RPMI8226 (cell line): ENCODE measurements around the gene TRIM40.

ENCODE experiments used
- DNase-seq: peaks from one replicate; pipeline ENCODE4 v3.0.0-alpha.2; 2015

TRIM40 gene

DNA sequence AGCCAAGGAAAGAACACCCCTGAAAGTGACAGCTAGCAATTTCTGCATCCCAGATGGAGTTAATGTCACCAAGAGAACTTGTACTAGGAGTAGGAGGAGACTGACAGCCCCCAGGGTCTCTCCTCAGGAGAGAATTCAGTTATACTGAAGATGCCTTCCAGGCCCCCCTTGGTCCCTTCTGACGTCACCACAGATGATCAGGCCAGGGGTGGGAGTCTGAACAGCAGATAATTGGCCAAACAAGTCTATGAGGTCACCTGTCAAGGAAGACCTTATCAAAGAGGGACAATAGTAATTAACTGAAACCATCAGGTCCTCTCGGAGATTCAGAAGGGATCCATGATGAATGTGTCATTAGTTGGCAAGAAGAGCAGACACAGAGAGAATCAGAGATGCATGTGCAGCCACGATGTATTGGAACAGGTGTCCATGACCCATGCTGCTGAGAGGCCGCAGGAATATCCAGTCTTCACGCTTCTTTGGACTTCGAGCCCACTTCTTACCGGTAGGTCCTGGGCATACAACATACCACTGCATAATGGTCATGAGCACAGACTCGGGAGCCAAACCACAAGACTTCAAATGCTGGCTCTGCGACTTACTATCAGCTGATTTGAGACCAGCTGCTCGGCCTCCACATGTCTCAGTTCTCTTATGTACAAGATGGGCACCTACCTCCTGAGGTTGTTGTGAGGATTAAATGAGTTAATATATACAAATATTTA lies 14.9 kb downstream of the TRIM40 start:
- no peak for DNase-seq

DNA sequence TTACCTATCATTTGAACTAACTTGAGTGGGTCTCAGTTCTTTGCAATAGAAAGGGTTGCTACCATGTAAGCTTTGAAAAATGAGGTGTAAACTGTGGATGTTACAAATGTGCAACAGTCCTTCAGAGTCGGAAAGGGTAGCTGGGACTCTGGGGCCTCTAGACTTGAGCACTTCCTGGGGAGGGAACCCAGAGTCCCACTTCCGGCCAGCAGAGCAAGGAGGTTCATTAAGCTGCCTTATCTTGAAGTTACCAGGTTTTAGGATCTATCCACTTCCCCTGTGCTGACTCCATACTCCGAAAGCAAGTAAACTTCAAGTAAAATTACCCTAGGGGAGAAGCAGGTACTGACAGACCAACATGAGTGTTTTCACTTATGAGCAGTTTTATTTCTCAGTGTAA lies 15.6 kb downstream of the TRIM40 start:
- no peak for DNase-seq

DNA sequence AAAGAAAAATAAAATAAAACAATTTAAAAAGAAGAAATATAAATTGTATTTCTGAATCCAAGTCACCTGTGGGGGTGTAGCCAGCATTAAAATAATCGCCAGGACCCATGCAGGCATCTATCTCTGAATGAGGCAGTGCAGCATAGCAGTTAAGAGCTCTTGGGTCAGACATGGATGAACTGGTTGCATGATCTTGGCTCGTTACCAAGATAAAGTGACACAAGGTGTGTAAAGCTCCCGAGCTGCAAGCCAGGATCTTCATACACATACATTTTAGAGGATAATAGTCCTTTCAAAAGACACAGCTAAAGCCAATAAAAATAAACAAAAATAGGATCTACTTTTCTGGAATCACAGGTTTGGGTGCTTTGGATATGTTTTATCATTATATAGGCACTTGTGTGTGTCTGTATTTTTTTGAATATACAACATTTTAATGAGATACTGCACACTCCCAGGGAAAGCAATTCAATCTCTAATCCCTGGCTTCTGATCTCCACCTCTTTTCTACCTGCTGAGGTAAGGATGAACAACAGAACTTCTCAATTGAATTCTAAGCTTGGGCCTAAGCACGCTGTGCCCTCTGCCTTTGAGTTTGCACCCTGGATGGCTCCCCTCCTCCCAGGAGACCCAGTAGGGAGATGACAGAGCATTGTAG lies 16.2 kb downstream of the TRIM40 start:
- DNase-seq = no peak

DNA sequence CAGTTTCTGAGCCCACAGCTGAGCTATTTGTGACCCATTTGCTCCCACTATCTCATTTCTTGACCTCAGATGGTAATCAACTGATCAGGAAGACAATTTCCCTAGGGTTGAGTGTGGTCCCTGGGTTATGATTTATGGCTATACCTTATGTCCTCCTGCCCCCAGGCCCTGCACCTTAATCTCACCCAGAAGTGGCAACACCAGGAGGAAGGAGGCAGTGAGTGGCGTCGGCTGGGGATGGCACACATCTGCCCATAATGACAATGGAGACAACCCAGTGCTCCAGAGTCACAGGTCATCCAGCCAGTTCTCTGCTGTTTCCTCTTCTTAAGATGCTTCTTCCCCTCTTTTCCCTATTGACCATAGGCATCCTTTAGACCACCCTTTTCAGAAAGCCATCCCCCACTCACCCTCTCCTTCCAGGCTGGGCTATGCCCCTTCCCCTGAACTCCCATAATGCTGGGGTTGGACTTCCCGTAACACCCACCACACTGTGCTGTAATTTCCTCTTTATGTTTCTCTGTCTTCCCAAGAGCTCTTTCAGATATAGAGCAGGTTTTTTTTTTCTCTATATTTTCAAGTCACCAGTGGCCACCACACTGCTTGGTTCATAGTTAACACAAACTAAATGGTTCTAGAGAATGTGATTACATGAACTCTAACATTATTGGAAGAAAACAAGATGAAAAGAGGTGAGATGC lies 17.1 kb downstream of the TRIM40 start:
- DNase-seq = no peak

DNA sequence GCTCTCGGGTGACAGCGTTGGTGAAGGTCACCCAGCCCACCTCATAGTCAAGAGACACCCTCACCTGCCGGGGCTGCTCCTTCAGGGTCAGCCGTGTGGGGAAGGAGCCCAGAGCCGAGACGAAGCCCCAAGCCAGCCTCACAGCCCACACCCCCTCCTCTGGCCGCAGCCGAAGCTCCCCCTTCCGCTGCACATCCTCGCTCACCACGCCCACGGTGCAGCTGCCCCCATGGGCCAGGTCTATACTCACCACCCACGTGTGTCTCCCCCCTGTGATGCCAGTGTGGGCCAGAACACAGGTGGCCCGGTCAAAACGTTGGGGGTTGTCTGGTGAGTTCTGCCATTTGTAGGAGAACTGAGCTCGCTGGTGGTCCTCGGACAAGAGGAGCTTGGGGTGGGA lies 18.1 kb downstream of the TRIM40 start:
- DNase-seq = no peak

DNA sequence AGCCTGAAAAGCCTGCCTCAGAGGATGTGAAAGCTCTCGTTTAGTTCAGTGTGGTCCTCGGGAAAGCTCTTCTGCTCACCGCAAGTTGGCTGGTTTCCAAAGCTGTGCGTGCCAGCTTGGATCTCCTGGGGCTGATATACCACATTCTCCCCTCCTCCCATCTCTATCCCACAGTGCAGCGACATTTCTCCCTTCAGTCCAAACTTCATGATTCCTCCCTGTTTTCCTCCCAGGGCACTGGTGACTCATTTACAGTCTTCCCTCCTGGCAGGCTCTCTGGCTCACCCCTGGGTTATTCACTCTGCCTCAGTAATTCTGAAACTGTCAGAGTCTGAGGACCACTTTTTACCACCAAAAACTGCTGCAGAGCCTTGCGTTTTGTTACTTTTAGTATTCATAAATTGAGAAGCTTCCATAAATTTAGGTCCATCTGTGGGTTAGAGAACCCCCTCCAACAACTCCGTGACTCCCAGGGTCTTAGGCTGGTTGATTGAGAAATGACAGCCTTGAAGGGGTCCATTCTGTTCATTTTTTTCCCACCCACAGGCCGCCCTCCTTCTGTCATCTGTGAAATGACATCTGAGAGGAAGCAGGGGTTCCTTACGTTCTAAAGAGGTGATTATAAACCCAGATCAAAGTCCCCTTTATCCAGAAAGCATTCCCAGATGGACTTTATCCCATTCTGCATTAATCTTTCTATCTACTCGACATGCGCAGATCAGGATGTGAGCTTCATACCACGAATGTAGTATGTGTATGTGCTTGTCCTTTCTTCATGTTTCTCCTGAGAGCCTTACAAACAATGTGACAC lies 19.0 kb downstream of the TRIM40 start:
- DNase-seq = peak; percentile 71

DNA sequence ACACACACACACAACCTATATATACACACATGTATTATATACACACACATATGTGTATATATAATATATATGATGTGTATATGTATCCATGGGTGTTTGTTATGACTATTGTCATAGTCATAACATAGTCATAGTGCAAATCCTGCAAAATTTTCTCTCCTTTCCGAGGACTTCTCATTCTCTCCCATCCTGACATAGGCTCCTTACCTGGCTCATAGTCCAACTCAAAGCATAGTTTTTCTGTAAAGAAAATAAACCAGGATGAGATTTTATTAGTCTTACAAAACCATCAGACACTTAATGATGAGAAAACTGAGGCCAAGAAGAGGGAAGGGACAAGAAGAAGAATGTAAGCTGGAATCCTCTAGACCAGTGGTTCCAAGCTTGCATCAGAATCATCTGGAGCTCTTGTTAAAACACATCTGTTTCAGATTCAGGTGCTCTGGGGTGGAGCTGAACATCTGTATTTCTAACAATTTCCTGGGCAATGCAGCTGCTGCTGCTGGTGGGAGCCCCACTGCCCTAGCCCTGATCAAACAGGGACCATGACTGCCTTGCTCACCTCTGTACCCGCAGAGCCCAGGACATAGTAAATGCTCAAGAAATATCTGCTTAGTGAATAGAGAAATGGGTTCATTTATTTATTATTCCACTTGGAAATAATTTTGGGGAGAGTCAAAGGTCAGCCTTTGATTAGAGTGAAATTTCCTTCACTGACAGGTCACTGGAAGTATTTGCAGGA lies 19.8 kb downstream of the TRIM40 start:
- DNase-seq = no peak

DNA sequence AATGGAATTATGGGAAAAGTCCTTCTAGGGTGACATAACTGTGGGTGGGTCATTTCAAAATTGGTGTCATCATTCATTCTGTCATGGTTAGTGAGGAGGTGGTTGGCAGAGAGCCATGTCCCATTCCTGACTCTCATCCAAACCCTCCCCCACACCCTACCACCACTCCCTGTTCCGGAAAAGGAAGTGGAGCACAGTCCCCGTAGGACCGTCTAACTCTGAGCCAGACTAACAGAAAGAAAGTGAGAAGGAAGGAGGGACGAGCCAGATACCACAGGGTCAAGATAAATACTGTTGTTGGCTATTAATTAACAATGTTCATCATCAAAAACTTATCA lies 20.3 kb downstream of the TRIM40 start:
- DNase-seq = no peak

DNA sequence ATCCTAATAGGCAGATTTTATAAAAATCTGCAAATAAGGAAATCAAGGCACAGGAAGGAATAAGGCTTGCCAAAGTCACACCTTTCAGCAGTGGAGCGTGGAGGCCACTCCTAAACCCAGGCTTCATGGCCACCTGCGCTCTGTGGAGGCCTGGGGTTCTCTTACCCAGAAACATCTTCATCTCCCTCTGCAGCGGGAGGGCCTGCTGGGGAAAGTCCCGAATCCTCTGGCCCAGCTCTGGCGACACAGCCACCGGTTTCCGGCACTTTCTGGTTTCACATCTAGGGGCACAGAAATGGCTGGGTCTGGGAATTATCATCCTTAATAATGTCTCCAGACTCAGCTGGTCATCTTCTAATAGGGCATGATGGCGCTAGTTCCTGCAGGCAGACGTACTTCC lies 20.8 kb downstream of the TRIM40 start:
- peak; percentile 41 for DNase-seq

DNA sequence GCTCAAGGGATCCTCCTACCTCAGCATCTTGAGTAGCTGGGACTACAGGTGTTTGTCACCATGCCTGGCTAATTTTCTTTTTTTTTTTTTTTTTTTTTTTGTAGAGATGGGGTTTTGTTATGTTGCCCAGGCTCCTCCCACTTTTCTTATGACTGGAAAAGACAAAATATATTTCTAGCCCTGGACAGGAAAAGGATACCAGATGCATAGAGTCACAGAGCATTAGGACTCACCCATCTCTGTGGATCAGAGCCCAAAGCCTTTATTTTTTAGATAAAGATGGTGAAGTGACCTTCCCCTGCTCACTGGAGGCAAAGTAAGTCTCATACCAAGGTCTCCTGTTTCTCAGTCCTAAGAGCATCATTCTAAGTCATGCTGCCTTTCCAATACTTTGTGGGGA lies 21.6 kb downstream of the TRIM40 start:
- DNase-seq = no peak

DNA sequence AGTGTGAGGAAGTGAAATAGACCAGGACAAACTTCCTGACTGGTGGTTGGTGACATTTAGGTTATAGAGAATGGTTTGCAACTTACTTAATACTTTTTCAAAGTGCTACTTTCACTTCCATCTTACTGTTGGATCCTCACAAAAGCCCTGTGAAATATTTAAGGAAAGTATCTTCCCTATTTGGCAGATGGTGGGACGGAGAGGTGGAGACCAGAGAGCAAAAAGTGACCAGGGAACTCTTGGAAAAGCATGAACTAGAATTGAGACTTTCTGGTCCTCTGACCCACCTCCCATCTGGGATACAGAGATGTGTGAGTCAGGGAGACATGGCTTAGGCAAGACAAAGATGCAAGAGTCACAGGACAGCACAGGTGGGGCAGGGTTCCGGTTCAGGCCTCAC lies 22.1 kb downstream of the TRIM40 start:
- no peak for DNase-seq

DNA sequence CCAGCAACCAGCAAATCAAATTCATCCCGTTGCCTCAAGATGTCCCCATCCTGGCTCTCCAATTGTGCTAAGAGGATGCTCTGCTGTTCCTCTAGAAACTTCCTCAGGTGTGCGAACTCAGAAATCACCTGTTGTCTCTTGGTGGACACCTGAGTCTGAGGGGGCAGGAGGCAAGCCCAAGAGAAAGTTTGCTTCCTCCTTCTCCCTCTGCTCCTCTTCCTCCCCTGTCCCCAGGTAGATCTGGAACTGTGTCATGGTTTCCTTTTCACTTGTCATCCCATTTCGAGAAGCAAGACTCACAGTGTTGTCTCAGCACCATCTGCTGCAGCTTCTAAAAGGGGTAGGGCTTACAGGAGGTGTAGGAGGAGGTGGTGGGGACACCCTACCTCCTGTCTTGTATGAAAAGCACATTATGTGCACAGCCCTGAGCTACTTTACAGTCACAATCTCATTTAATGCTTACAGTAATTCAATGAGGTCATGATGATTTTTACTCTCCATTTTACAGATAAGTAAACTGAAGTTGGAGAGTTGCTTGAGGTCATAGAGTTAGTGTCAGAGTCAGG lies 22.6 kb downstream of the TRIM40 start:
- DNase-seq = no peak

DNA sequence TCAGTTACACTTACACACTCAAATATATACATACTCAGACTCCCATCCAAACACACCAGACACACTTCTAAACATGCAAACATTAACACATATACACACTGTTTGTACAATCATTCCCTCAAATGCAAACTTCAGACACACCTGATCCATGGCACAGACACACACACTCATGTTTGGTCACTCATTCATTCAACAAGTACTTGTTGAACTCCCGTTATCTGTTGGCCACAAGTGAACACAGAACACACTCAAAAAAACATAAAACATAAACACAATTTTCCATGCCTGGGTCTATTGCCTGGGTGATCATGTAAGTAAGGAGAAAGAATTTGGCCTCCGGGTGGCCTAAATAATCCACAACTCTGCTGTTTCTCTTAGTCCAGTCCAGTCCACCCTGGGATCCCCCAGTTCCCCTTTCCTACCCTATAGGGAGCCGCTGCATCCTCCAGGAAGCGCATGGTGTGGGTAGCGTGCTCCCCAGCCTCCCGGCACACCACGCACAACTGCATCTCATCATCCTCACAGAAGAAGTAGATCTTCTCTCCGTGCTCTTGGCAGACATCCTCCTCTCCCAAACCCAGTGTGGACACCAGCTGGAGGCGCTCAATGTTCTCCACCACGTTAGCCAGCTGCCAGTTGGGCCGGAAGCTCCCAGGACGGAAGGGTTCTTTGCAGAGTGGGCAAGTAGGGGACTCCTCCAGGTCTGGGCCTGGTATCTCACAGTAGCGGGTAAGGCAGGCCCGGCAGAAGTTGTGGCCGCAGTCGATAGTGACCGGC lies 24.3 kb downstream of the TRIM40 start:
- DNase-seq = no peak

DNA sequence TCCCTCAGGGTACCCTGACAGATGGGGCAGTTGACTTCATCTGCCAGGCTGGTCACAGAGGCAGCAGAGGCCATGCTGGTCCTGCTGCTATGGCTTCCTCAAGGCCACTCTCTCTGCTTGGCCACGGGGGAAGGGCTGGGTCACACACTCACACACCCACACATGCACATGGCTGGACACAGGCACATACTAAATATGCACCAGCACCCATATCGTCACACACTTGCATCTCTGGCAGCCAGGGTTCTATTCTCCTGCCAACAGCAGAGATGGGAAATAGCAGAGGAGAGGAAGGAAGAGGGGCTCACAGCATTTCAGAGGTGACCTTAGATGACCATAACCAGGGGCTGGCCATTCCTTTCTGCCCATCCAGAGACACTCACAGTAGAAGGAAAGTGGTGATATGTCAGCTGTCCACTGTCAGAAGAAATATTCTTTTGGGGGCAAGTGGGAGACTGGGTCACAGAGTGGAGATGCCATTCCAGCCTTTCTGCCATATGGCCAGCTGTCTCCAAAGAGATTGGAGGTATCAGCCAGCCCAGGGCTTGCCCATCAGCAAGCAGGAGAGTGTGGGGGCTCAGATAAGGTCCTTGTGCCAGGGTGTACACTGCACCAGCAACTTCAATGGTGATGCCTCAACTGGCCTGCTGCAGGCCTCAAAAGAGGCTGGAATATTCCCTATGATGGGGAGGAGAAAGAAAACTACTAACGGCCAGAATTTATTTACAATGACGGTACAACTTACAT lies 25.0 kb downstream of the TRIM40 start, which contains the start of gene TRIM10:
Gene TRIM10, minus strand, starts transcription at position 427 of the 747 bp plus-strand sequence. Its CDS starts 353 bp downstream, at position 74.
- no peak for DNase-seq

DNA sequence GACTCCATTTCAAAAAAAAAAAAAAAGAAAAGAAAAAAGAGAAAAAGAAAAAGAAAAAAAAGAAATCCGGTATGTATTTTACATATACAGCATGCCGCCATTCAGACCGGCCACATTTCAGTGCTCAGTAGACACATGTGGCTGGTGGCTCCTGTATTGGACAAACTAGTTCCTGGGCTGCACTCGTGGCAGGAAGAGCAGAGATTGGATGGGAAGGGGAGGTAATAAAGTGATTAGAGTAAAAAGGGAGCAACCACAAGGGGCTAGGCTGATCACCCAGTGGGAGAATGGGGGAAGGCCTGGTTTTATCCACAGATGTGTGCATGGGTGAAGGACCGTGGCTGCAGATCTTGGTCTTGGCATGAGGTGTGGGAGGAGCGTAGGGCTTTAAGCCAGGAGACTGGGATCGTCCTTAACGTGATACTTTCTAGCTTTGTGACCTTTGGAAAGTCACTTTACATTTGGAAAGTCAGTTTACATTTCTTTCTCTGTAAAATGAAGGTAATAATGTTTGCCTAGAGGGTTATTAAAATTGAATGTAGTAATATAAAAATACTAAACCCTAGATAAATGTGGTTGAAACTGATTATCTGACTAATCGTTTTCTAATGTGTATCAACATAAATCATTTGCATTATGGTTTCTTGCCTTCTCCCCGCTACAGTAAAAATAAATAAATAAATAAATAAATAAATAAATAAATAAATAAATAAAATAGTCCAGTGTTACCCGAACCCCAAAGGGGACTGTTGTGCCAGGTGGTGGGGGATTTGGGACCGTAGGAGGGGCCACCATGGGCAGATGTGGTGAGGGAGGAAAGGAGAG lies 26.5 kb downstream of the TRIM40 start:
- DNase-seq = no peak

DNA sequence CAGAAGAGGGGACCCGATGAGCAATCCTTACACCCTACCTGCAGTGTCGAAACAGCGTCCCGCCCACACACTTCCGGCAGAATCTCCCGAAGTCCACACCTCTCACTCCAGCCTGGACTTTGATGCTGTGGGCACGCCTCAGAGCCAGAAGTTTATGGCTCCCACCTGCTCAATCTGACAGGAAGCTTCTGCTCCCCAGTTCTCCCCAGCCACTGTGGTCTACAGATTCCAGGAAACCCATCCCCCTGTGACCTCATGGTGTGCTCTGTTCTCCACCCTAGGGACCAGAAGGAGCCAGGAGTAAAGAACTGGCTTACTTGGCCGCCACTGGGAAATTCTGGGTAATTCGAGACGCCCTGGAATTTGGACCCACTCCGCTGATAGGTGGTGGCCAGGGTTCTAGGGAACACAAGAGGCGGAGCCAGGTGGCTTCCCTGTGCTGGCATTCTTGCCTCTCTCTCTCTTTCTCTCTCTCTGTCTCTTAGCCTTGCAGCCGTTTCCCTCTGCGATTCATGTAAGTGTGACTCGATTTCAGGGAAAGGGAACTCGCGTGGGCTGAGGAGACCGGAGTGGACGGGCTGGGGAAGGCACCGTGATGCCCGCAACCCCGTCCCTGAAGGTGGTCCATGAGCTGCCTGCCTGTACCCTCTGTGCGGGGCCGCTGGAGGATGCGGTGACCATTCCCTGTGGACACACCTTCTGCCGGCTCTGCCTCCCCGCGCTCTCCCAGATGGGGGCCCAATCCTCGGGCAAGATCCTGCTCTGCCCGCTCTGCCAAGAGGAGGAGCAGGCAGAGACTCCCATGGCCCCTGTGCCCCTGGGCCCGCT lies 27.4 kb downstream of the TRIM40 start, which contains the start of gene TRIM15:
Gene TRIM15, plus strand, starts transcription at position 457 of the 828 bp plus-strand sequence. Its CDS starts 139 bp downstream, at position 596.
- no peak for DNase-seq

DNA sequence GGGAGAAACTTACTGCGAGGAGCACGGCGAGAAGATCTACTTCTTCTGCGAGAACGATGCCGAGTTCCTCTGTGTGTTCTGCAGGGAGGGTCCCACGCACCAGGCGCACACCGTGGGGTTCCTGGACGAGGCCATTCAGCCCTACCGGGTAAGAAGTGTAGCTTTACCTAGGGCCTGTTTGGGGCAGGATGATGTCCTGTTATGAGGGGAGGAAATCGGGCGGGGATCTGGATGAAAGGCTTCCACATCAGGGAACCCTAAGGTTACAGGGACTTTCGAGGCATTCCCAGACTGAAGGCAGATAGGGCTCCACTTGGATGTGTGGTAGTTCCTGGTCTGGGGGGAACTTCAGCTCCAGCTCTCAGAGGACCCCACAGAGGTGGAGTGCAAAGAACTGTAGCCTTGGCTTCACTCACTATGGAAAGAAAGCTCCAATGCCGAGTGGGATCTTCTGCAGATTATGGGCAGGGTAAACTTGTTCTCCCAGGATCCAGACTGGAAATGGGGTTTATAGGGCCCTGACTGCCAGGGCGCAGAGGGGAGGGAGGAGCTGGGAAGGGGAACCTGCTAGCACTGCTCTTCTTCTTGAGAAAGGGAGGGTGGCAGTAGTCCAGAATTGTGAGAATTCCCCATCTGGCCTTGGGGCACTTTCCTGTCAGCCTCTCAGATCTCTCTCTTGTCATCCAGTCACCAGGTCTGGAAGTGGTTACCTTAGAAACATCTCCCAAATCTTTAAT lies 28.1 kb downstream of the TRIM40 start:
- no peak for DNase-seq

DNA sequence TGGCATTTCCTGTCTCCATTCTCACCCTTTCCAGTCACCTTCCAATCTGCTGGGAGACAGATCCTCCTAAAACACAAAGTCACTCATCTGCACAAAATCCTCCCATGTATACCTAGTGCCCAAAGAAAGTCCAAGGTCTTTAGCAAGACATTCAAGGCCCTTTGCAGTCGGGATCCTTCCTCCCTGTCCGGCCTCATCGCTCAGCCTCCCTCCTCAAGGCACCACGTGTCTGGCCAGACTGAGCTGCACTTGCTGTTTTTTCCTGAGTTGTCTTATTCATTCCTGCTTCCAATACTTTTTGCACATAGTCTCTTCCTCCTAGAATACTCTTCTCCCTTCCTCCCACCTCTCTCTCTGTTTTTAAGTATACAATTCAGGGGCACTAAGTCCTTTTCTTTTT lies 28.8 kb downstream of the TRIM40 start:
- no peak for DNase-seq
